OCI-LY1 (cell line): Measurements from ENCODE around the gene PTGER3.

Source experiments
- H2AFZ ChIP-seq: fragments of 200-600 bp; sonication (generic), shearing (Covaris generic); 2 replicates; pipeline ENCODE4 v1.6.0; 2014; ENCODE audit warnings: antibody characterized with exemption, mild to moderate bottlenecking, low read length
- H3F3A ChIP-seq: fragments of 200-600 bp; sonication (generic), shearing (Covaris generic); 2 replicates; pipeline ENCODE4 v1.6.0; 2014; ENCODE audit warnings: mild to moderate bottlenecking, antibody characterized with exemption, low read length, moderate library complexity; ENCODE audit not compliant: insufficient read depth
- H3K27ac ChIP-seq: fragments of 200-600 bp; sonication (generic); 2 replicates; pipeline ENCODE4 v1.5.1; 2014; ENCODE audit warnings: low read length, mixed run types, mild to moderate bottlenecking, low read depth; ENCODE audit not compliant: poor library complexity, severe bottlenecking
- H3K27me3 ChIP-seq: fragments of 200-600 bp; sonication (generic); 2 replicates; pipeline ENCODE4 v1.6.0; 2014; ENCODE audit warnings: antibody characterized with exemption, mild to moderate bottlenecking, low read length, moderate library complexity; ENCODE audit not compliant: insufficient read depth
- H3K36me3 ChIP-seq: fragments of 200-600 bp; sonication (generic); 2 replicates; pipeline ENCODE4 v1.6.1; 2014; ENCODE audit warnings: mild to moderate bottlenecking, antibody characterized with exemption, low read length, moderate library complexity, mixed read lengths; ENCODE audit not compliant: insufficient read depth
- H3K4me1 ChIP-seq: fragments of 200-600 bp; sonication (generic); 2 replicates; pipeline ENCODE4 v1.5.1; 2014; ENCODE audit warnings: mild to moderate bottlenecking, low read length, moderate library complexity; ENCODE audit not compliant: insufficient read depth, severe bottlenecking
- H3K4me2 ChIP-seq: fragments of 200-600 bp; sonication (generic), shearing (Covaris generic); 2 replicates; pipeline ENCODE4 v1.6.1; 2014; ENCODE audit warnings: low read length
- H3K4me3 ChIP-seq: fragments of 200-600 bp; sonication (generic); 2 replicates; pipeline ENCODE4 v1.5.1; 2014; ENCODE audit warnings: low read length, low read depth, mild to moderate bottlenecking, mixed read lengths; ENCODE audit not compliant: poor library complexity, severe bottlenecking
- H3K79me2 ChIP-seq: fragments of 200-600 bp; shearing (Covaris generic); 2 replicates; pipeline ENCODE4 v1.6.1; 2016; ENCODE audit warnings: mixed run types, low read length, mixed read lengths; ENCODE audit not compliant: insufficient read depth
- H3K9ac ChIP-seq: fragments of 200-600 bp; sonication (generic), shearing (Covaris generic); 2 replicates; pipeline ENCODE4 v1.6.1; 2014; ENCODE audit warnings: mild to moderate bottlenecking, low read length, mixed read lengths
- H3K9me2 ChIP-seq: fragments of 200-600 bp; sonication (generic), shearing (Covaris generic); 2 replicates; pipeline ENCODE4 v1.6.1; 2014; ENCODE audit warnings: low read depth, mild to moderate bottlenecking, low read length, mixed read lengths
- H3K9me3 ChIP-seq: fragments of 200-600 bp; shearing (Covaris generic); 2 replicates; pipeline ENCODE4 v1.6.1; 2014; ENCODE audit warnings: low read length, mixed read lengths
- H4K20me1 ChIP-seq: fragments of 200-600 bp; sonication (generic), shearing (Covaris generic); 2 replicates; pipeline ENCODE4 v1.6.0; 2016; ENCODE audit warnings: mild to moderate bottlenecking, low read length; ENCODE audit not compliant: insufficient read depth
- CTCF ChIP-seq: fragments of 200-600 bp; sonication (generic), shearing (Covaris generic); IDR thresholded peaks from 2 replicates; pipeline ENCODE4 v1.5.1; 2017; ENCODE audit warnings: mild to moderate bottlenecking, antibody characterized with exemption, low read length, moderate library complexity, mixed read lengths
- EZH2 ChIP-seq: fragments of 200-600 bp; sonication (generic), shearing (Covaris generic); IDR thresholded peaks from 2 replicates; pipeline ENCODE4 v1.8.0; 2017; ENCODE audit warnings: borderline replicate concordance, mixed run types, mild to moderate bottlenecking, antibody characterized with exemption, low read length, moderate library complexity, mixed read lengths

The PTGER3 gene

GRCh38 chr1:71043065-71043464 is 4.6 kb downstream of the PTGER3 start:
- no peaks in the 10 kb centered on the region for H3K9me3 ChIP-seq

GRCh38 chr1:71041806-71042205 is 5.8 kb downstream of the PTGER3 start:
- H3K4me2 ChIP-seq: no peak overlapping the region
- H3K4me1 ChIP-seq: no peaks in the 10 kb centered on the region
- H3K36me3 ChIP-seq: no peaks in the 10 kb centered on the region

More at GRCh38 chr1:71043065-71043464, 4.6 kb downstream of the PTGER3 start:
- Histone ChIP-seq H3K9ac (no peak overlapping the region), H3K27me3 (no peaks in the 10 kb centered on the region), H3K36me3 (no peaks in the 10 kb centered on the region), H3K27ac (no peak overlapping the region), H4K20me1 (no peaks in the 10 kb centered on the region), H3K4me2 (no peak overlapping the region), H3K79me2 (no peaks in the 10 kb centered on the region), H3F3A (no peaks in the 10 kb centered on the region), H3K4me3 (no peak overlapping the region), H3K9me2 (no peaks in the 10 kb centered on the region), H2AFZ (no peak overlapping the region), H3K4me1 (no peaks in the 10 kb centered on the region)
- TF ChIP-seq CTCF (no peak), EZH2 (no peak)

GRCh38 chr1:71039661-71040262 is 7.9 kb downstream of the PTGER3 start:
- TF ChIP-seq EZH2 (no peak), CTCF (no peak)
- no peak overlapping the region for H3K4me2 ChIP-seq
- no peaks in the 10 kb centered on the region for H3K4me1 ChIP-seq
- no peak overlapping the region for H3K9ac ChIP-seq
- H2AFZ ChIP-seq: no peak overlapping the region
- no peaks in the 10 kb centered on the region for H3K36me3 ChIP-seq
- no peak overlapping the region for H3K4me3 ChIP-seq
- no peaks in the 10 kb centered on the region for H3K27me3 ChIP-seq
- no peaks in the 10 kb centered on the region for H3F3A ChIP-seq
- no peak overlapping the region for H3K27ac ChIP-seq
- no peaks in the 10 kb centered on the region for H3K9me3 ChIP-seq
- no peaks in the 10 kb centered on the region for H4K20me1 ChIP-seq
- H3K9me2 ChIP-seq: no peaks in the 10 kb centered on the region
- H3K79me2 ChIP-seq: no peaks in the 10 kb centered on the region

More at GRCh38 chr1:71041806-71042205, 5.8 kb downstream of the PTGER3 start:
- Histone ChIP-seq H3F3A (no peaks in the 10 kb centered on the region), H4K20me1 (no peaks in the 10 kb centered on the region), H3K79me2 (no peaks in the 10 kb centered on the region), H3K27me3 (no peaks in the 10 kb centered on the region), H3K27ac (no peak overlapping the region), H3K9ac (no peak overlapping the region), H3K9me2 (no peaks in the 10 kb centered on the region), H3K4me3 (no peak overlapping the region), H3K9me3 (no peaks in the 10 kb centered on the region), H2AFZ (no peak overlapping the region)
- TF ChIP-seq EZH2 (no peak), CTCF (no peak)
